PC-9 (cell line): ENCODE measurements around the gene ADRA1B.

ENCODE experiments used
- CTCF ChIP-seq: fragments of 200-600 bp; sonication (generic); conservative IDR thresholded peaks from 2 replicates; pipeline ENCODE4 v1.6.1; 2017; ENCODE audit warnings: mixed run types, antibody characterized with exemption, mild to moderate bottlenecking, moderate library complexity
- EZH2 ChIP-seq: fragments of 200-600 bp; sonication (generic); IDR thresholded peaks from 2 replicates; pipeline ENCODE4 v1.8.0; 2017; ENCODE audit warnings: antibody characterized with exemption, low read depth

GRCh38 chr5:159976921-159977320 is 60.6 kb downstream of the ADRA1B start:
- TF ChIP-seq CTCF (no peak), EZH2 (no peak)
